Activated T-cell treated with anti-CD3 and anti-CD28 coated beads for 24 hours (primary cell): ENCODE data around the gene PACRG.

Experiments used
- DNase-seq: peaks from one replicate; pipeline ENCODE4 v3.0.0-alpha.2; 2020; ENCODE audit warnings: low read depth

PACRG gene

GRCh38 chr6:163243692-163244589 lies 516.2 kb downstream of the PACRG start:
- no peak for DNase-seq

DNA sequence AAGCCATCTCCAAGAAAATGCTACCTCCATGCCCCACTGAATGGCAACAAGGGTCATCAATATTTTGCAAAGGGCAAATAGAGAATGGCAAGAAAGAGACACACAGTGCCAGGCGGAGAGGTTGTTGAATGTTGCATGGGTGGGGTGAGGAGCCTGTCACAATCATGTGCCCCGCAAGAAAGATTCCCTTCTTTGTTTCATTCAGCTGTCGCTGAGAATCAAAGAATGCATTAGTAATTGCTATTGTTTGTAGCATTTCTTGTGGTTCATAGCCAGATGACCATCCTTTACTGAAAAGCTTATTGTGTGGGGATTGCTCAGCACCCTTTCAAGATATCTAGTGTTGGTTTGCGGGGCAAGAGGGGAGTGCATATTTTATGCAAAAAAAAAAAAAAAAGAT lies 520.3 kb downstream of the PACRG start:
- no peak for DNase-seq

DNA sequence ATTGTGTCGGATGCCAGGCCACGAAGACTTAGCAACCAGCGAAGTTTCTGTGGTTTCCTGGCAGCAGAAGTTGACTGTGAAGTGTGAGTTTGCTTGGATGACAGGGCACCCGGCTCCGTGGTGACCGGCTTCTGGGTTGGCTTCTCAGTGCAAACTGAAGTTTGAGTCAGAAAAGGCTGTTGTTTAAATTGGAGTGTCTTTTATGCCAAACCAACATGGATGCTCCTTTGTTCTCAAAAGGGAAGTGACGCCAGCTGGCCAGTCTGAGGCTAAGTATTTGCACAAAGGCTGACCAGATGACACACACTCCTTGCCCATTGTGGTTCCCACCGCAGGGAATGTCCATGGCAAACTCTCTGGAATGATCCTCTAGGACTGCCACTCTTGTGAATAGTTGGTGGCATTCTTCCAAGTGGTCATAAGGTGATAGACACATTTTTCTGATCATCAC lies 521.9 kb downstream of the PACRG start:
- DNase-seq, result no peak

- DNase-seq, result no peak
Measured at GRCh38 chr6:163250116-163250515, 522.3 kb downstream of the PACRG start.

DNA sequence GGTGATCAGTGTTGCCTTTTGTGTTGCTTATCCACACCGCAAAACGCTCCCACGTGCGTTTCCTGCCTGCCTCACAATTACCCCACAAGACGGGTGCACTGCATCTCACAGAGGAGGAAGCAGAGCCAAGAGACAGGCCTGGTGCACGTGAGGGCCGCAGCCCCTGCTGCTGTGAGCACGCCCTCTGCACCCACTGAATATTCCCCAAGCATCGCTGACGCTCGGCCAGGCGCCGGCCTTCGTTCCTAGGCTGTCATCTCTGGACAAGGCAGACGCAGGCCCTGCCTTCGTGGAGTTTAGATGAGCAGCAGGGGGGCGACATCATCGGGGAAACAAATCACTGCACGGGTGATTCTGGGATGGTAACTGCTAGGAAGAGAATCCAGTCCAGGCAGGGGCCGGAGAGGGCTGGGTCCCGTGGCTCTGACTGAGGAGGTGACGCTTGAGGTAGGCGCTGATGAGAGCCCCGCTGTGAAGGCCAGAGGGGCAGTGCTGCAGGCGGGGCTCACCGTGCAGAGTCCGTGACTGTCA lies 524.4 kb downstream of the PACRG start:
- no peak for DNase-seq

DNA sequence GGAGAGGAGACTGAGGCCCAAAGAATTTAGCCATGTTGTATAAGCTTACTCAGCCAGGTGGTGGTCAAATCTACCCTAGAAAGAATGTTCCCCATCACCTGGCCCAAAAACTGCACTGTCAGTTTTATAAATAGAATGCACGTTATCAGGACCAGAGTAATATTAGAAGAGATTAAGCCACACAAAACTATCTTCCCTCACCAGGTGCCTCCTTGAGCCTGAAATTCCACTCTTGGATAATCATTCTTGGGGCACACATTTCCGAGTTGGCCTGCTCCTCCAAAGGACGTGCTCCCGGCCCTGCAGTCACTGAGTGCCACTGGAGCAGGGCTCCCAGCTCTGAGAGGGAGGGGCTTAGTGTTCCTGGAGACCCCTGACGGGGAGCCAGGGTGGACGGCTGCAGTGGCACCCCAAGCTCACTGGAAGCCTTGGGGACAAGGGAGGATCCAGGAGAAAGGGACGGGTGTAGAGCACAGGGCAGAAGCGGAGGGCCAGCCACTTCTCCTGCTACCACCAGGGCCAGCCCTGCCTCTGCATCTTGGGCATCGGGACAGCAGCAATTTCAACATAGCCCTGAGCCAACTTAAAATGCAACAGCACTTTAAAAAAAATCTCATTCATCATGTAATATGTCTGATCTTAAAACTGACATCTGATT lies 525.9 kb downstream of the PACRG start:
- DNase-seq, result no peak

DNA sequence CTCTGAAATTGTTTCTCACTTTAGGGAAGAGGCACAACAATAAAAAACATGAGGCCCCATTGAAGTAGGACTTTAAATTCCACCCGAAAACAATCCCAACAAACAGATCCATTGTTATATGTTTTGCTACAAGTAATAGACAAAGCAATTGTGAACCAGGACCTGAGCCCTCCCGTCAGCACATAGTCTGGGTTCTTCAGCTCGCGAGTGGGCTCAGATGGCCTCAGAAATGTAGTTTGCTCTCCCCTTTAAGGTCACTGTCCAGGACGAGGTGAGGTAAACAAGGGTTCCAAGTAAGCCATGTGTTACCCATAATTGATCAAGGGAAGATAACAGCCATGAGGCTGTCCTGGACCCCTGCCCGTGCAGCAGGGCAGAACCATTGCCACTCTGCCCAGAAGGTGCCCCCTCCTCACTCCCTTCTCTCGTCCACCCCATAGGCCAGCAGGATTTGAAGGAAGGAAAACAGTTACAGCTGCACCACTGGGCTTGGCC lies 526.6 kb downstream of the PACRG start:
- DNase-seq, result no peak

DNA sequence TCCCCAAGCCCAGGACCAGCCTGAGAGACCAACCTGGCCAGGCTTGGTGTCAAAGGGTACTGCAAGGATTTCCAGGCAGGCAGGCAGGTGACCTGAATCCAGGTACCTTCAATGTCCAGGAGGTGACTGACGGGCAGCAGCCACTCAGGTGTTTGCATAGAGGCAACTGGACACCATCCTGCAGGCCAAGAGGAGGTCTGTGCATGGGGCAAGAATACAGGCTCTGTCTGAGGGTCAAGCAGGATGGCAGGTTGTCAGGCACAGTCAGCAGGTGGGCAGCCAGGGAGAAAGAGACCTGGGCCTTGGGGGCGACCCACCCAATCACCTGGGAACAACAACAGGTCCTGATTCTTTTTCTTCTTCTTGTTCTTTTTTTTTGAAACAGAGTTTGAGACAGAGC lies 527.5 kb downstream of the PACRG start:
- no peak for DNase-seq

- no peak for DNase-seq
Measured at GRCh38 chr6:163259689-163260088, 531.9 kb downstream of the PACRG start.

DNA sequence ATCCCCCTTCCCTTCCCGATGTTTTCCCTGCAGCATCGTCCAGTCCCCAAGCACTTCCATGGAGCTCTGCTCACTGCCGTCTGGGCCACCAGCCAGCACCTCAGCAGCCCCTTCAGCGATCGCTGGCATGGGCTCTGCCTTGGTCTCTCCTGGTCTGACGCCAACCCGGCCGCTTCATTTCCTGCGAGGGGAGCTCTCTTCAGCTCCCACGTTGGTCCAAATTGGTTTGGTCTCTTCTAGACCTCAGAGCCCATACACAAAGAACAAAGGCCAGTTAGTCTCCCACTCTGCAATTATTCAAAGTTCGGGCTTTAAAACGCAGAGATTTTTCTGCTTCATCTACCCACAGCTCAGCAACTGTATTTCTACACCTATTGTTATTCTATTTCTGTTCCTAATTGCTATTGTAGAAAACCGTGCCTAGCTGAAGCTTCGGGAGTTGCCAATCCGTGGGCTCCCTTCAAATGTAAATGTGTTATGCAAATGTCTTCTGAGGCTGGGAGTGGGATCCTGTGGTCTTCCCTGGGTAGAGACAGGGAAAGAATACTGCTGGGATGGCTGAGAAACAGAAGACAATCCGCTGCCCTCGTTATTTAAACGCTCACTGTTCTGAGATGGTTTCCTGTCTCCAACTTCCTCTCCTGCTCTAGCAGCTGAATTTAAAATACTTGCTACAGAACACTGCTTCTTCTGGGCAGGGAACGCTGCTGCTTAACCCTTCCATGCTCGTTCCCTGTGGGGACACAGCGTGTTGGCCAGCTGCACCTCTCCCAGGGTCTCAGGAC lies 532.5 kb downstream of the PACRG start:
- no peak for DNase-seq

DNA sequence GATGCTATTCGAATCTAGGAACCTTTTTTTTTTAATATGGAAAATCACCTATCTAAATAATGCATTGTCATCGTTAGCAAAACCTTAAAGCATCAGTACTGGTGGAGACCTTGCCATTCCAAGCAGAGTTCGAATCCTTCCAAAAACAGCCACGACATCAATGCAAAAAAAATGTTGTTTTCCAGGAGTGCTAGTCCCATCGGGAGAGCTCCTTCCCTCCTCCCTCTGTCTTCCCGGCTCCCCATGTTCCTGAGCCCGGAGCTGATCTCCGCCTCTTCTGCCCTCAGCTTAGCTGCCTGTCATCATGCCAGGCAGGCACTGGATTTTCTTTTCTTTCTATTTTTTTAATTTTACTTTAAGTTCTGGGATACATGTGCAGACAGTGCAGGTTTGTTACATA lies 533.1 kb downstream of the PACRG start:
- DNase-seq, result no peak

- no peak for DNase-seq
Measured at GRCh38 chr6:163261361-163261760, 533.6 kb downstream of the PACRG start.

- no peak for DNase-seq
Measured at GRCh38 chr6:163262080-163262479, 534.3 kb downstream of the PACRG start.

DNA sequence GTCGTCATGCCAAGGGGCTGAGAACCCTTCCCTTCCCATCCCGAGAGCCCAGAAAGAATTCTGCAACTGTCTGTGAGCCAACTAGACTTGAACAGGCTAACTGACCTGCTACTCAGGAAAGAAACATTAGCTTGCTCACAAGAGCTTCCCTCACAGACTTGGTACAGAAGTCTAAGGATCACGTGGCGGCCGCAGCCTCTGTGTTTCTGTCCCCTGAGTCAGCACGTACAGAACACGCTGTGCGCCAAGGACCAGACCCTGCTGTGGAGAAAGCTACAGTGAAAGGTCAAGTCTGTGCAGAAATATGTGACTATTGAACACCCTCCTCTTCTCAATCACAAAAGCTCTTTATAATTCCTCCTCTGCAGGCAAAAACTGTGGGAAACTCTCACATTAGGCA lies 535.4 kb downstream of the PACRG start:
- no peak for DNase-seq

GRCh38 chr6:163263998-163264661 lies 536.4 kb downstream of the PACRG start:
- DNase-seq, result no peak

DNA sequence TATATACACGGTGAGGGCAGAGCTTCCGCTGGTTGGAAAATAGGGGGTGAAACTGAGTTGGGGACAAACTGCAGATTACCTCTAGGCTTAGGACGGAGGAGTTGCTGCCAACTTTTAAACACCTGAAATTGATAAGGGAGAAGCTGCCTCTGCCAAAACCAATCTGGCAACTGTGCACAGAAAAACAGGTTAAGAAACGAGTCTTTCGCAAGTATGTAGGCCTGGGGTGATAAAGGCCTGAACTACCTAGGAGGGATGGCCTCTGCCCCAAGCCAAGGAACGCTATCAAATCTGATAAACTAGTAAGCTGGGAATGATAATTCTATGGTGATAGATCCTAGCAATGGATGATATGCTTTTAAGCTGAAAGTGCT lies 536.9 kb downstream of the PACRG start:
- no peak for DNase-seq

DNA sequence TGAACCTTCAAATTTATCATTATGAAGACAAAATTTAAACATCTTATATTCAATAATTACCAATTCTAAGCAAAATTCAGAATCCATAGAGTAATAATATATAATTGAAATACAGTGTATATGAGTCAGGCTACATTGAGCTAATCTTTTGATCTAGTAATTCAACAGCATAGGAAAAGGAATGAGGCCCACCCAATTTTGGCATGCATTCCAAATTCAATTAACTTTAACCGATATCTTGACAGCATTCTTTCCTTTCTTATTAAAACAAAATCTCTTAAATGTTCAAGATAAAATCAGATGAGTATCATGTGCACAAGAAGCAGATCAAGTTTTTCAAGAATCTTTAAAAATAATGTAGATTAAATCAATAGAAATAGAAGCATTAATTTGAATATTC lies 553.9 kb downstream of the PACRG start:
- no peak for DNase-seq

- DNase-seq, result no peak
Measured at GRCh38 chr6:163282672-163283071, 554.9 kb downstream of the PACRG start.

- DNase-seq, result no peak
Measured at GRCh38 chr6:163284151-163284550, 556.4 kb downstream of the PACRG start.

DNA sequence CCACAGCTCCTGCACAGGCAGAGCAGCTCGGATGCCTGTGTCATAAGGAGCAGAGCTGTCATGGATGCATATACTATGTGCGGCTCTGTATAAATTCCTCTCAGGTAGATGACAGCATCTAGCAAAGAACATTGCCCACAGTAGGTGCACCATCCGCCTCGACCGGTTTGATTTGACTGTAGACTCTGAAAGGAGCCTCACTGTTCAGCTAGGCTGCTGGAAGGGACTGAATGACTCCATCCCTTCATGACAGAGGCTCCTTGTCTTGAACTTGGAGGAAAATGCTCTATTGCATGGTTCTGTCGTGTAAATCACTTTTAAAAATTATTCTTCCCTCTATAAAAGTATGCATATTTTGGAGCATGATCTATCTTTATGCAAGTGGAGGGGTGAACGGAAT lies 557.9 kb downstream of the PACRG start:
- DNase-seq, result no peak

- no peak for DNase-seq
Measured at GRCh38 chr6:163287626-163288025, 559.9 kb downstream of the PACRG start.

DNA sequence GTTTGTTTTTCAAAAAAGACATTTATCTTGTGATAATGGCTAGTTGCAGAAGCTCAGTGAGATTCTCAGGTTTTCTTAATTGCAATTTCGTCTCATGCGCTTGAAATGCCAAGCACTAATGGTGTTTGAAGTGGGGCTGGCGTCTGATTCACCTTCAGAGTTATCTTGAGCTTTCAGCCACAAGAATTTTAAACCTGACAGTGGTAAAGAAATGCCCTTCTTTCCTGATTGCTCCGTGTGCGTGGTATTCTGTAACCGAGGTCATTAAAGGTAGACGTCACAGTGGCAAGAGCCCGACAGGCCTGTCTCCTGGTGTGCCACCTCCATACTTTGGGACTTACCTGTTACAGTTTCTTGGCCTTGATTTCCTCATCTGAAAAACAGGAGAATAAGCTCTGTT lies 560.3 kb downstream of the PACRG start:
- no peak for DNase-seq
